Mesodermal cell (in vitro differentiated cells): ENCODE measurements around the gene MARCO.

Experiments used
- H3K27ac ChIP-seq: 2 replicates; pipeline ENCODE4 v1.7.0; 2013; ENCODE audit warnings: mild to moderate bottlenecking, low read depth, low read length, moderate library complexity; ENCODE audit not compliant: severe bottlenecking
- H3K36me3 ChIP-seq: 2 replicates; pipeline ENCODE4 v1.7.1; 2013; ENCODE audit warnings: mild to moderate bottlenecking, low read length, moderate library complexity; ENCODE audit not compliant: control insufficient read depth, insufficient read depth
- H3K4me1 ChIP-seq: one replicate; pipeline ENCODE4 v1.7.1; 2013; ENCODE audit warnings: mild to moderate bottlenecking, low read length; ENCODE audit not compliant: insufficient read depth, control insufficient read depth, poor library complexity, severe bottlenecking
- H3K4me3 ChIP-seq: 2 replicates; pipeline ENCODE4 v1.7.0; 2013; ENCODE audit warnings: low read length, control low read depth, mild to moderate bottlenecking; ENCODE audit not compliant: insufficient read depth, poor library complexity, severe bottlenecking; ENCODE audit errors: extremely low read depth
- H3K9me3 ChIP-seq: 2 replicates; pipeline ENCODE4 v1.7.1; 2013; ENCODE audit warnings: mild to moderate bottlenecking, low read length, moderate library complexity; ENCODE audit not compliant: control insufficient read depth
- WGBS, 2 experiments: methylation state at CpG; one replicate each; pipeline ENCODE4 v1.1.5; 2013; ENCODE audit warnings: missing lambda C conversion rate in 2 of 2; ENCODE audit not compliant: insufficient coverage in 2 of 2; 5-methylcytosine and 5-hydroxymethylcytosine counted together

Gene MARCO

DNA sequence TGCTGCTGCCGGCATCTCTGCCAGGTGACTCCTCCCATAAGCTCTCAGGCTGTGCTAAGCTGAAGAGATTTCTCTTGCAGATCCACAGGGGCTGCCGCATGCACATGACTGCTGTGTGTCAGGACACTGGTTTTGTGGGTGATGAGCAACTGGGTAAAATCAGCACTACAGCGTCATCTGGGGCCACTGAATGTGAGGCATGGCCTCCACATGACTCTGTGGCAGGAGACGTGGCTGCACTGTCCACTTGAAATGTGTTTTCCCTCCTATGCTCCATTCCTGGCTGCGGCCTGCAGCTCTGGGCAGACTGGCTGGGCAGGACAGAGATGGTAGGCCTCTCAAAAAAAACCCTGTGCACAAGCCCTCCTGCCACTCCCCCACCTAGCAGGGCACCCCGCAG lies 63.6 kb downstream of the MARCO start:
- Histone ChIP-seq H3K36me3 (no peaks in the 10 kb centered on the region), H3K9me3 (peaks cover 9% of the 10 kb centered on the region), H3K27ac (no peak overlapping the region), H3K4me1 (no peaks in the 10 kb centered on the region), H3K4me3 (no peak overlapping the region)
- WGBS, 2 experiments = 74 to 83% methylated on average over 3 to 4 of the region's 6 CpGs

DNA sequence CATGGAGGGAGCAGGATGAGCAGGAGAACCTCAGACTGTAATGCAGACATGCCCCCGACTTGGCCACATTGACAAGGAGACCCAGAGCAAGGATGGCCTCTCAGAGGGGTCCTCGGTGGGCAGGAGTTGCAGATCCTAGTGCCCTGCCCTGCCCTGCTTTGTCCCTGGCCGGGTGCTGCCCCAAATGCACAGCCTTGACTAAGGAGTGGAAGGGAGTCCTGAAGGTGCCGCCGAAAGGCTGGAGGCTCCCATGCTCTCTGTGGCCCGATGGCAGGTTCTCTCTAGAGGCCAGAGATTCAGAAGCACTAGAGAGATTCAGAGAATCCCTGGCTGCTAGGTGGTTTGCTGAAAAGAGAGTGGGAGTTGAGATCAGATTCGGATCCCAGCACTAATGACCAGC lies 64.4 kb downstream of the MARCO start:
- WGBS, 2 experiments = 76 to 85% methylated on average over 7 of the region's 7 CpGs

DNA sequence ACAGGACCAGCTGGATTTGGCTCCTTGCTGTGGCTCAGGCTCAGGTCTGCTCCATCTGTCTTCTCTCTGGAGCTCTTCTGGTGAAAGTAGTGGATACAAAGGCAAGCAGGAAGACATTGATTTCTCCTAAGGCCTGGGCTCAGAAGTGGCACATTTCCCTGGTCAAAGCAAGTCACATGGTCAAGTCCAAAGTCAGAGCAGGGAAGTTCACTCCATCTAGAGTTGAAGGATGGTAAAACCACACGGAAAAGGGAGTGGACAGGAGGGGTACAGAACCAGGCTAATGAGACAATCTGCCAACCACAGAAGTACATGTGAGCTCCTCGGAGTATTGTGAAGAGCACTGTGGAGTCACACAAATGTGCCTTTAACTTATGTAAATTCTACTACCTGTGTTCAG lies 66.1 kb downstream of the MARCO start:
- WGBS, 2 experiments = 58 to 60% methylated on average over 1 to 2 of the region's 2 CpGs
- Histone ChIP-seq H3K4me1 (no peaks in the 10 kb centered on the region), H3K4me3 (no peak overlapping the region), H3K9me3 (peaks cover 9% of the 10 kb centered on the region), H3K27ac (no peak overlapping the region), H3K36me3 (no peaks in the 10 kb centered on the region)

More for the DNA sequence above, 64.4 kb downstream of the MARCO start:
- Histone ChIP-seq H3K27ac (no peak overlapping the region), H3K36me3 (no peaks in the 10 kb centered on the region), H3K4me3 (no peak overlapping the region), H3K4me1 (no peaks in the 10 kb centered on the region), H3K9me3 (peaks cover 9% of the 10 kb centered on the region)

DNA sequence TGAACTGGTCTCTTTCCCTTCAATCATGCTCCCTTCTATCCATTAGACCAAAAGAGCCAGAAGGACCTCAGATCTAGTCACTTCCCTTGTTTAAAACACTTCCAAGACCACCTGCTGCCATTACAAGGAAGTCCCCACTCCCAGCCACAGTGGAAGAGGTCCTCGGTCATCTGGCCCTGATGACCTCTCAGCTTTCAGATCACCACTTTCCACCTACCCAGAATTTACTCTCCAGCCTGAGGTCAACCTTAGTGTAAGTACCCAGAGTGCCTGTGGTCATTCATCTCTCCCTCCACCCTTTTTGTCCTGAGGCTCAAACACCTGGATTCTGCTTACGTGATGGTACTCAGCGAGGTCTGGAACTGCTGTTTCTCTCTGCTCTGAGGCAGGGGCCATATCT lies 67.1 kb downstream of the MARCO start:
- Histone ChIP-seq H3K4me1 (no peaks in the 10 kb centered on the region), H3K36me3 (no peaks in the 10 kb centered on the region), H3K9me3 (peaks cover 6% of the 10 kb centered on the region), H3K4me3 (no peak overlapping the region), H3K27ac (no peak overlapping the region)
- WGBS, 2 experiments = 83 to 90% methylated on average over 2 of the region's 3 CpGs

DNA sequence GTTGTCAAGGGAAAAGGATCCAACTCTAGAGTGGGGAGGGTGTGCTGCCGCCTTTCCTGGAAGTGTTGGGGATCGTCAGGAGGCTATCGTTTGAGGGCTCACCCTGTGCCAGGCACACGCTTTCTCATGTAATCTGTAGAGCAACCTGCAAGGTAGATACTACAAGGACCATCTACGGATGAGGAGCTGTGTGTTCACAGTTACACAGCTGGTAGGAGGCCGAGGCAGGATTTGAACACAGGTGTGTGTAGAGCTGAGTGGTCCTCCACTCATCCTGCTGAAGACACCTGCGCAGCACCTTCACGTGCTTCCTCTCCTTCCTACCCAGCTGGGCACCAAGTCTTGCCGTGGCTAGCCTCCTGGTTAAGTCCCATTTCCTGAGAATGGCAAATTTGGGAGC lies 68.3 kb downstream of the MARCO start:
- Histone ChIP-seq H3K4me1 (no peaks in the 10 kb centered on the region), H3K4me3 (no peak overlapping the region), H3K36me3 (no peaks in the 10 kb centered on the region), H3K9me3 (no peaks in the 10 kb centered on the region), H3K27ac (no peak overlapping the region)
- 85 to 87% methylated on average over 8 to 9 of the region's 9 CpGs for WGBS, 2 experiments

DNA sequence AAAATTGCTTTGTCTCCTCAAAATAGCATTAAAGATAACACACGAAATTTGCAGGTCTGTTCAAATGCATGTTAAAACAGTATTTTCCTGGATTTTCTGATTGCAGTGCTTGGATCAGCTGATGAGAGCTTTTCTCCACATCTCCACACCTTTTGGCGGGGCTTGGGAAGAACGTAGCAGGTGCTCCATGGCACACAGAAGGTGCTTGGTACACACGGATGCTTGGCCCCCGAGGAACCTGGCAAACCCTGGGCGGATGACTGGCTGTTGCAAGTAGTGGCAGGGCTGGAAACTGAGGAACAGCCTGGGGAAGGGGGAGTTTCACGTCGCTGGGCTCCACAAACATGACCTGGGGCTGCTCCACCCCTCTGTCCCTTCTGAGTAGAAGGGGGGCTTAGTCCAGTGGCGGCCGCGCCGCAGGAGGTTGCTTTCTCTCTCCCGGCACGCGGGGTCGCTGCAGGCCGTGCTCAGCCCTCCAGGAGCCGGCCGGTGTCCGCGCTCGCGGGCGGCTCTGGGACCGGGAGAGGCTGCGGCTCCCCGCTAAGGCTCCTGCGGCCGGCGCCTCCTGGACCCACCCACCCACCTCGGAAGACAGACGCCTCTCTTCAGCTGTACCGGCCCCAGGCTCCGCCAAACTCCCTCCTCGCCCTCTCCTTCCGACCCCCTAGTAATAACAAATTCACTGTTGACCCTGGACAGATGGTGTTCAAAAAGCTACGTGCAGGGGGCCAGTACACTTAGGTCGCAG lies 69.3 kb downstream of the MARCO start:
- 11 to 23% methylated on average over 16 to 30 of the region's 38 CpGs for WGBS, 2 experiments
- H3K4me1 ChIP-seq = no peaks in the 10 kb centered on the region
- H3K27ac ChIP-seq = no peak overlapping the region
- H3K9me3 ChIP-seq = no peaks in the 10 kb centered on the region
- H3K4me3 ChIP-seq = no peak overlapping the region
- H3K36me3 ChIP-seq = no peaks in the 10 kb centered on the region

DNA sequence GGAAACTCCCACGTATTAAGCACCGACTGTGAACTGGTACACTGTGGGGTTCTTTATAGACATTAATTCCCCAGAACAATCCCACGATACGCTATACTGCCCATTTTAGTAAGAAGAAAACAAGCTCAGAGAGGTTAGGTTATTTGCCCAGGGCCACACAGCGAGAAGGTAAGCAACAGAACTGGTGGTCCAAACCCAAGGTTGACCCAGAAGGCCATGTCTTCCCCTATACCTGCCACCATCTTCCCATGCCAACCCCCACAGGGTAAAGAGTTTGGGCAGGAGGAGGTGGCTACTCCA lies 69.9 kb downstream of the MARCO start:
- Histone ChIP-seq H3K36me3 (no peaks in the 10 kb centered on the region), H3K27ac (no peak overlapping the region), H3K4me1 (no peaks in the 10 kb centered on the region), H3K4me3 (no peak overlapping the region), H3K9me3 (no peaks in the 10 kb centered on the region)
- 67% methylated on average over 4 of the region's 5 CpGs; no CpG with 5 or more reads in 1 of the 2 experiments for WGBS, 2 experiments

DNA sequence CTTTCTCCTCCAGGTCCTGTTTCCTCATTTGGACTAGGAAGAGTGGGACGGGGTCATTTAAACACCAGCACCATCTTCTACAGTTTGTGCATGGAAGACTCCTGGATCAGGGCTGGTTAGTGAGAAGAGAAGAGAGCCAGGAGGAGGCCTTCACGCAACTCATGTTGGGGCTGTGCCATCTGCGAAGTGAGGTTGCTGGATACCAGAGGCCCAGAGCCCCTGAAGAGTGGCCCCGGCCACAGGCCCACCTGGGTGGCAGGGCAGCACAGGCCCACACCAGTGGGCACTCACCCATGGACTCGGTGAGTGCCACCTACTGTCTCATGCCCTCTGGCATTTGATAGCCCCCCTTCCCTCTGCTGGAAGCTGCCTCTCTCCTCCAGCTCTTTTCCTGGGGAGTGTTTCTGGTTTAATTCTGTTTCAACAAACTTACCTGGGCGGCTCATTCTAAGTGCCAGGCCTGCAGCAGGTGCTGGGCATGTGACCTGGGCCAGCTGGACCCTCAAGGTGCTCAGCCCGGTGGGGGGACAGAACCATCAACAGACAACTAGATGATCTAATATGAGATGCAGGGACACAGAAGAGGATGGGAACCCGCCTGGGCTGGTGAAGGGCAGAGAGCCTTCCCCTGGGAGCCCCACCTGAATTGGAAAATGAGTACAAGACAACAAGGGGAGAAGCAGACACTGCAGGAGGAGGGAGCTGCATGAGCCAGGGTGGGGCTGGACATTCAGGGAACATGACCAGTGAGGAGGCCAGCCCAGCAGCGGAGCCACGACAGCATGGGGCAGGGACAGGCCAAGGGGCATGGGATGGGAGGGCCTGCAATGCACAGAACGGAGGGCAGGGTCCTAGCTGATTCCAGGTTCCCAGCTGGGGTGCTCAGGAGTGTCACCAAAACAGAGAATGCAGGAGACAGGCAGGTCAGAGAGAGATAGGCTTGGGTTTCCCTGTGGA lies 70.6 kb downstream of the MARCO start:
- H3K4me1 ChIP-seq = no peaks in the 10 kb centered on the region
- no peak overlapping the region for H3K4me3 ChIP-seq
- 86 to 91% methylated on average over 8 to 9 of the region's 11 CpGs for WGBS, 2 experiments
- no peak overlapping the region for H3K27ac ChIP-seq
- H3K9me3 ChIP-seq = no peaks in the 10 kb centered on the region
- H3K36me3 ChIP-seq = no peaks in the 10 kb centered on the region

DNA sequence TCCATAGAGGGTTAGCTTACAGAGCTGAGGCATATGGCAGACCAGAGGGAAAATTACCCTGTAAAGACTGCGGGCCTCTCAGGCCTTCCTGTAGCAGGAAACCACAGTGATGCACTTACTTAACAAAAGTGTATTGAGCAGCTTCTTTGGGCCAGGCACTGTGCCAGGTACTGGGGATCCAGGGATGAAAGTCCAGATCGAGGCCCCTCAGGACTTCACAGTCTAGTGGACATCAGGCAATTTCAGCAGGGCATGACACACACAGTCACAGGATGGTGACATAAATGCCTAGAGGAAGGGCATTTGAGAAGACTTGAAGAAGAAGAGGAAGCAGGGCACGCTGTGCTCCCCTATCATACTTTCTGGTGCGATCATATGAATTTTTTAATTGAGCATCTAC lies 71.7 kb downstream of the MARCO start:
- 90 to 93% methylated on average over 2 to 3 of the region's 4 CpGs for WGBS, 2 experiments
- no peaks in the 10 kb centered on the region for H3K9me3 ChIP-seq
- no peak overlapping the region for H3K27ac ChIP-seq
- no peaks in the 10 kb centered on the region for H3K36me3 ChIP-seq
- no peak overlapping the region for H3K4me3 ChIP-seq
- no peaks in the 10 kb centered on the region for H3K4me1 ChIP-seq

DNA sequence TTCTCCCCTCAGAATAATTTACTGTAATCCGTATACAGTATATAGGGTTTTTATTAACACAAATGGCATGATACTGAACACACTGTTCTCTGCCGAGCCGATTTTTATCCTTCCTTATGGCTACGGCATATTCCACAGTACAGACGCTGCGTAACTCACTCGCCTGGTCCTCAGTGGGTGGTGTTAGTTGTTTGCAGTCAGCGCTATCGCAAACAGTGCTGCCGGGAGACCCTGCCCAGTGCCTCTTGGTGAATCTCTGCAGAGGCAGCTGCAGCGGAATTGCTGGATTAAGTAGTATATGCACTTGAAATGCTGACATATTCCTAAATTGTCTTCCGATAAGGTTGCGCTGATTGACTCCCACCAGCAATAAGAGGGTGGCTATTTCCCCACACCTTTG lies 73.9 kb downstream of the MARCO start:
- Histone ChIP-seq H3K9me3 (no peaks in the 10 kb centered on the region), H3K4me1 (no peaks in the 10 kb centered on the region), H3K27ac (no peak overlapping the region), H3K36me3 (no peaks in the 10 kb centered on the region), H3K4me3 (no peak overlapping the region)
- WGBS, 2 experiments = 80 to 82% methylated on average over 7 of the region's 13 CpGs

DNA sequence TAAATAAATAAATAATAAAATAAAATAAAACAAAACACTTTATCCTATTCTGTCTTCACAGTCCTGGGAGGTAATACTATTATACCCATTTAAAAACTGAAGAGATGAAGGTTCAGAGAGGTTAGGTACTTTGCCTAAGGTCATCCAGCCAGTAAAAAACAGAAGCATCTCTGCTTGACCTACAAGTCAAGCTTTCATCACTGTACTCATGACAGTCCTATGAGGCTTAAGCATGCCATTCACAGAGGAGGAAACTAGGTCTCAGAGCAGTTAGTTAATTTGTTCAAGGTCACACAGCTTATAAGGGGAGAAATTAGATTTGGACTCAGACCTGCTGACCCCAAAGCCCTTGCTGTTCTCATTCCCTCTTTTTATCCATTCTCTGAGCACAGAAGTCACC lies 77.5 kb downstream of the MARCO start:
- H3K27ac ChIP-seq = no peak overlapping the region
- no peaks in the 10 kb centered on the region for H3K4me1 ChIP-seq
- H3K4me3 ChIP-seq = no peak overlapping the region
- H3K9me3 ChIP-seq = no peaks in the 10 kb centered on the region
- H3K36me3 ChIP-seq = no peaks in the 10 kb centered on the region
